Peyer's patch (tissue), 4 donors: ENCODE results near the gene INPP5B. TPM values are rescaled to one million over a fixed set of nuclear protein-coding genes. Genes with fewer than 3 reads are reported as not detected.
"Not testable (repeated sequence)": the region's sequence is repeated elsewhere in the genome, so short reads cannot be mapped to it uniquely, and the experiment has no call there.

Source experiments
- DNase-seq, 3 donors: peaks; one replicate each; pipeline ENCODE4 v3.0.0-alpha.2; 2017 to 2019
- H3K27ac ChIP-seq, 4 donors: fragments of 200-600 bp; sonication (generic); one replicate each; pipeline ENCODE4 v1.5.1; 2016 to 2019
- H3K27me3 ChIP-seq, 2 donors: fragments of 200-600 bp; sonication (generic); one replicate each; pipeline ENCODE4 v1.5.1; 2019
- H3K36me3 ChIP-seq, 3 donors: fragments of 200-600 bp; sonication (generic); one replicate each; pipeline ENCODE4 v1.5.1; 2016 to 2019
- H3K4me1 ChIP-seq, 4 donors: fragments of 200-600 bp; sonication (generic); one replicate each; pipeline ENCODE4 v1.5.1; 2016 to 2019
- H3K4me3 ChIP-seq, 4 donors: fragments of 200-600 bp; sonication (generic); 1 replicate in 3 of 4; 2 replicates in 1 of 4; pipeline ENCODE4 v1.5.1; 2016 to 2019; ENCODE audit warnings: mild to moderate bottlenecking in 1 of 4
- H3K9me3 ChIP-seq, 4 donors: fragments of 200-600 bp; sonication (generic); one replicate each; pipeline ENCODE4 v1.5.1; 2016 to 2019; ENCODE audit warnings: mild to moderate bottlenecking in 1 of 4
- POLR2A ChIP-seq, 2 donors: fragments of 450-650 bp; IDR thresholded peaks; one replicate each; pipeline ENCODE4 v1.5.1; 2017; ENCODE audit warnings: antibody characterized with exemption in 2 of 2, mild to moderate bottlenecking in 2 of 2, moderate library complexity in 2 of 2
- total RNA-seq, 4 donors: library from RNA; depleted of rRNA; stranded (reverse); fragments of >200 nt; gene quantifications; one replicate each; pipeline ENCODE4 v1.1.0, GENCODE V29; 2016
- TF ChIP-seq, protein P1 (sequence below), 6 experiments: fragments of 450-650 bp in 4 of 6; fragments of 200-600 bp in 2 of 6; sonication (generic) in 1 of 6; IDR thresholded peaks; one replicate each; pipeline ENCODE4 v1.5.1; 2017 to 2019; ENCODE audit warnings: antibody characterized with exemption in 6 of 6, mild to moderate bottlenecking in 3 of 6, moderate library complexity in 1 of 6

INPP5B gene
- total RNA-seq, 4 donors from 2014 or later: 24.7 to 56.9 (median 35.3) TPM

DNA sequence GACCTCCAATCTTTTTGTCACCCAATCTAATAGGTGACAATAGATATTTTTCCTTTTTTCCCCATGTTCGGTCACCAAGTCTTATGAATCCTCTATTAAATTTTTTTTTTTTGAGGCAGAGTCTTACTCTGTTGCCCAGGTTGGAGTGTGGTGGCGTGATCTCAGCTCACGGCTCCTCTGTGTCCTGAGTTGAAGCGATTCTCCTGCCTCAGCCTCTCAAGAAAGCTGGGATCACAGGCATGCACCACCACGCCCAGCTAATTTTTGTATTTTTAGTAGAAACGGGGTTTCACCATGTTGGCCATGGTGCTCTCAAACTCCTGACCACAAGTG lies 45.0 kb downstream of the INPP5B start:
- TF ChIP-seq POLR2A (IDR thresholded peaks at IDR 0.05): no peak
- TF ChIP-seq, protein P1, sequence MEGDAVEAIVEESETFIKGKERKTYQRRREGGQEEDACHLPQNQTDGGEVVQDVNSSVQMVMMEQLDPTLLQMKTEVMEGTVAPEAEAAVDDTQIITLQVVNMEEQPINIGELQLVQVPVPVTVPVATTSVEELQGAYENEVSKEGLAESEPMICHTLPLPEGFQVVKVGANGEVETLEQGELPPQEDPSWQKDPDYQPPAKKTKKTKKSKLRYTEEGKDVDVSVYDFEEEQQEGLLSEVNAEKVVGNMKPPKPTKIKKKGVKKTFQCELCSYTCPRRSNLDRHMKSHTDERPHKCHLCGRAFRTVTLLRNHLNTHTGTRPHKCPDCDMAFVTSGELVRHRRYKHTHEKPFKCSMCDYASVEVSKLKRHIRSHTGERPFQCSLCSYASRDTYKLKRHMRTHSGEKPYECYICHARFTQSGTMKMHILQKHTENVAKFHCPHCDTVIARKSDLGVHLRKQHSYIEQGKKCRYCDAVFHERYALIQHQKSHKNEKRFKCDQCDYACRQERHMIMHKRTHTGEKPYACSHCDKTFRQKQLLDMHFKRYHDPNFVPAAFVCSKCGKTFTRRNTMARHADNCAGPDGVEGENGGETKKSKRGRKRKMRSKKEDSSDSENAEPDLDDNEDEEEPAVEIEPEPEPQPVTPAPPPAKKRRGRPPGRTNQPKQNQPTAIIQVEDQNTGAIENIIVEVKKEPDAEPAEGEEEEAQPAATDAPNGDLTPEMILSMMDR (IDR thresholded peaks at IDR 0.05): no peak
- no peak for DNase-seq
- H3K27me3 ChIP-seq: no peaks in the 10 kb centered on the region
- H3K9me3 ChIP-seq: no peaks in the 10 kb centered on the region
- peak overlapping the region in 1 of 4 donors; percentile 42 for H3K27ac ChIP-seq
- no peak overlapping the region for H3K4me3 ChIP-seq
- no peaks in the 10 kb centered on the region for H3K4me1 ChIP-seq
- no peaks in the 10 kb centered on the region for H3K36me3 ChIP-seq

DNA sequence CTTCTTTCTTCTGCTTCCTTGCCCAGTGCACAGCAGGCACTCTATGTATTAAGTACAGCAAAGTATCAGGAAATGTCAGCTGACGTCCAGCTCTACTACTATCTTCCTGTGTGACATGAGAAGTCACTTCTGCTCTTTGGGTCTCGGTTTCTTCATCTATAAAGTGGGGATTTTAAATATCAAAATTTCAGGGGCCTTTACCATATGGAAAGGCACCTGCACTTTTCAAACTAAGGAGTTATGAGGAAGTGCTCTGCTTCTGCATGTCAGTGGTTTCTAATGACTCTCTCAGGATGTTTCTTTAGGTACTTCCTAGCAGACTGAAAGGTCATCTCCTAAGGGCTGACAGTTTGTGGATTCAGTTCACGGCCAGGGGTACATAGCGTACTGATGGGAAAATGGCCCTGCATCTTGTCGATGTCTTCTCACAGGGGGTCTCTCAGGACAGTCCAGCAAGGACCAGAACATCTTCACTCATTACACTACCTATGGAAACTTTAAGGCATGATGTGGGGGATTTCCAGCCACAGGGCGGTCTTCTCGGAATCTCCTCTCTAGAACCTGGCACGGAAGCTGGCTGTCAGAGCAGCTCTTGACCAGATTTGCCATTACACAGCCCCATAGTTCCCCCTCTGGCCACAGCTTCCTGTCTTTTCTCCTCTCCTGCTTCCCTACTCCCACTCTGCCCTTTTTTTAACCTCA lies 45.5 kb downstream of the INPP5B start:
- TF ChIP-seq POLR2A (IDR thresholded peaks at IDR 0.05): no peak
- TF ChIP-seq, protein P1 (IDR thresholded peaks at IDR 0.05): no peak
- no peaks in the 10 kb centered on the region for H3K36me3 ChIP-seq

DNA sequence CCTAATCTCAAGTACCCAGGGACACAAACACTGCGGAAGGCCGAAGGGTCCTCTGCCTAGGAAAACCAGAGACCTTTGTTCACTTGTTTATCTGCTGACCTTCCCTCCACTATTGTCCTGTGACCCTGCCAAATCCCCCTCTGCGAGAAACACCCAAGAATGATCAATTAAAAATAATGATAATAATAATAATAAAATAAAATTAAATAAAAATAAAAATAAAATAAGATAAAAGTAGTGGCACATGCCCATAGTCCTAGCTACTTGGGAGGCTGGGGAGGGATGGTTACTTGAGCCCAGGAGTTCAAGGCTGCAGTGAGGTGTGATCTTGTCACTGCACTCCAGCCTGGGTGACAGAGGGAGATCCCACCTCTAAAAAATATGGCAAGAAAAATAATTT lies 49.3 kb downstream of the INPP5B start:
- not testable (repeated sequence) for H3K27ac ChIP-seq, H3K4me3 ChIP-seq, H3K36me3 ChIP-seq, H3K27me3 ChIP-seq, H3K4me1 ChIP-seq, DNase-seq, H3K9me3 ChIP-seq

More for the DNA sequence above, 45.5 kb downstream of the INPP5B start:
- H3K27me3 ChIP-seq: no peaks in the 10 kb centered on the region
- DNase-seq: no peak
- peak overlapping the region in 1 of 4 donors; percentile 42 for H3K27ac ChIP-seq
- no peaks in the 10 kb centered on the region for H3K9me3 ChIP-seq
- no peaks in the 10 kb centered on the region for H3K4me1 ChIP-seq
- H3K4me3 ChIP-seq: no peak overlapping the region

DNA sequence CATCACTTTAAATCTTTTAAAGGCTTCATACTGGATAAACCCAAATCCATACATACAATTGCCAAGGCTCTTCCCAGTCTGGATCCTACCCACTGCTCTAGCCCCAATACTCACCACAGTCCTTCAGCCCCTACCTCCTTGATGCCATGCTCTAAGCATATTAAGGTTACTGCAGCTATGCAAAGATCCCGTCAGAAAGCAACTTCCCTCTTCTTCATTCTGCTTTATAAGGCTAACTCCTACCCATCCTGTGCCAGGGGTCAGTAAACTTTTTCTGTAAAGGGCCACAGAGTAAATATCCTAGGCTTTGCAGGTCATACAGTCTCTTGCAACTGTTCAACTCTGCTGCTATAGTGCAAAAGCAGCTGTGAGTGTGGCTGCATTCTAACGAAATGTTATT lies 53.2 kb downstream of the INPP5B start:
- Histone ChIP-seq H3K27ac (no peak overlapping the region), H3K4me3 (no peak overlapping the region), H3K9me3 (no peaks in the 10 kb centered on the region), H3K4me1 (no peaks in the 10 kb centered on the region), H3K36me3 (peaks cover 0 to 12% (median 0%) of the 10 kb centered on the region in 3 donors), H3K27me3 (no peaks in the 10 kb centered on the region)
- TF ChIP-seq, protein P1 (IDR thresholded peaks at IDR 0.05): no peak
- TF ChIP-seq POLR2A (IDR thresholded peaks at IDR 0.05): no peak
- DNase-seq: no peak

DNA sequence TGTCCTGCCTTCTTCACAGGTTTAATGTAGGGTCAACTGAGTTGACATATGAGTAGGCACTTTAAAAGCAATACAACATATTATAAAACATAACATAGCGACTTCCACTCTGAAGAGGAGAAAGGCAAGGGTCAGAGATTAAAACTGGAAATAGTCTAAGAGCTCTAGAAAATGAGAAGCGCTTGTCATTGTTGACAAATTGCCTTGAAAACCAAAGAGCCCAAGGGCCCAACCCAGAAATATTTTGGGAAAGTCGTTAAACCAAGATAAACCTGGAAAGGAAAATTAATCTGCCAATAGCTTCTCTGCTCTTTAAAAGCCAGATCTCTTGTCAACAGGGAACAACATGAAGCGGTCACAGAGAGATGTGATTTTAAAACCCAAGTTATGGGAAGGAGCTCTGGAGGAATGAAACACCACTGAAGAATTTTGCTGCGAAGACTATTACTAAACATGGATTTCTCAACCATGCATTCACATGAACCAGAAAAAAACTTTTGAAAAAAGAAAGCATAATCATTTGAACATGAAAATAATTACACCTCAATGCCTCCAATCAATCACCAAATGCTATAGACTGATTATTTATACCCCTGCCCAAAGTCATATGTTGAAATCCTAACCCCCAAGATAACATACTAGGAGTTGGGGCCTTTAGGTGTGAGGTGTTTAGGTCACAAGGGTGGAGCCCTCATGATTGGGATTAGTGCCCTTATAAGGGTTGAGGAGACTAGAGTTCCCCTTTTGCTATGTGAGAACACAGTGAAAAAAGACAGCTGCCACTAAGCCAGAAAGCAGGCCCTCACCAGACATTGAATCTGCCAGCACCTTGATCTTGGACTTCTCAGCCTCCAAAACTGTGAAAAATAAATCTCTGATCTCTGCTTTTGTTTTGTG lies 54.5 kb downstream of the INPP5B start:
- Histone ChIP-seq H3K27ac (no peak overlapping the region), H3K4me3 (no peak overlapping the region), H3K27me3 (no peaks in the 10 kb centered on the region), H3K9me3 (no peaks in the 10 kb centered on the region), H3K36me3 (peaks cover 0 to 25% (median 0%) of the 10 kb centered on the region in 3 donors), H3K4me1 (no peaks in the 10 kb centered on the region)
- TF ChIP-seq POLR2A (IDR thresholded peaks at IDR 0.05): no peak
- TF ChIP-seq, protein P1 (IDR thresholded peaks at IDR 0.05): no peak
- no peak for DNase-seq

DNA sequence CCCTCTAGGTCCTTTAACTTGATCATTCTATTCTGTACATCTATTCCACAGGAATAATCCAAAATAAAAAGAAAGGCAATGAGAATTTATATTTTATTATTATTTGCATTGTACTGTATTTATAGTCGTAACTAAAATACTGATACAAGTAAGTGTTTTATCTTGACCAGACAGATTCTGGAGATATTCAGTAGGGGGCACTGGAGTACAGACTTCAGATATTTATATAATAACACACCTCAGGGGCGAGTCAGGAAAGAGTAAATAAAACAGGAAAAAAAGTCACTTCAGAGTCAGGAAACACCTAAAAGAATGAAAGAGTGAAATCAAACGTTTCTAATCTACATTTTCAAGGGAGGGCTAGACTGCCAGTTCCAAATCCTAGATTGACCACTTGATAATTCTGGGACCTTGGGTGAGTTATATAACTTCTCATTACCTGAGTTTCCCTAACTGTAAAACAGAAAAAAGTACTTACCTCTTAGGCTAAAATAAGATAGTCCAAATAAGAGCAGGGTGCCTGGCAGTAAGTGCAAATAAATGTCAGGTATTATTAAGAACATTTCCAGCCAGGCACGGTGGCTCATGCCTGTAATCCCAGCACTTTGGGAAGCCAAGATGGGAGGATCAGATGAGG lies 56.4 kb downstream of the INPP5B start:
- H3K9me3 ChIP-seq: no peaks in the 10 kb centered on the region
- H3K4me3 ChIP-seq: no peak overlapping the region
- H3K27ac ChIP-seq: no peak overlapping the region
- H3K27me3 ChIP-seq: no peaks in the 10 kb centered on the region
- no peak for TF ChIP-seq POLR2A (IDR thresholded peaks at IDR 0.05)
- TF ChIP-seq, protein P1 (IDR thresholded peaks at IDR 0.05): peak; percentile 35 to 73 (median 66)
- DNase-seq: no peak
- H3K36me3 ChIP-seq: peaks cover 0 to 44% (median 0%) of the 10 kb centered on the region in 3 donors
- no peaks in the 10 kb centered on the region for H3K4me1 ChIP-seq
